Activated effector memory CD4-positive, alpha-beta T cell treated with anti-CD3 and anti-CD28 coated beads, Interleukin-2, amount 50 U/mL, for 16 hours (primary cell): ENCODE measurements around the gene LRIT2.
"Not testable (repeated sequence)": the region's sequence is repeated elsewhere in the genome, so short reads cannot be mapped to it uniquely, and the experiment has no call there.

Experiments used
- DNase-seq: peaks from one replicate; pipeline ENCODE4 v3.0.0-alpha.2; 2020

LRIT2 gene

DNA sequence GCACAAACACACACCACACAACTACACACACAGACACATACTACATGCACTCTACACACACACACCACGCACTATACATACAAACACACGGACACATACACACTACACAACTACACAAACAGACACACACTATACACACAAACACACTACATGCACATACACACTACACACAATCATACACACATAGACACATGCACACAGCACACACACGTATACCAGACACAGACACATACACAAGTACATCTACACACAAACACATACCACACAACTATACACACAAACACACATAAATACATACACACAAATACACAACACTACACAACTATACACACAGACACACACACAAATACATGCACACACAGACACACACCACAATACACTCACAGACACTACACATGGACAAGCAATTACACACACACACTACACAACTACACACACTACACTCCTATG, 47.2 kb downstream of the LRIT2 start:
- DNase-seq, result no peak

DNA sequence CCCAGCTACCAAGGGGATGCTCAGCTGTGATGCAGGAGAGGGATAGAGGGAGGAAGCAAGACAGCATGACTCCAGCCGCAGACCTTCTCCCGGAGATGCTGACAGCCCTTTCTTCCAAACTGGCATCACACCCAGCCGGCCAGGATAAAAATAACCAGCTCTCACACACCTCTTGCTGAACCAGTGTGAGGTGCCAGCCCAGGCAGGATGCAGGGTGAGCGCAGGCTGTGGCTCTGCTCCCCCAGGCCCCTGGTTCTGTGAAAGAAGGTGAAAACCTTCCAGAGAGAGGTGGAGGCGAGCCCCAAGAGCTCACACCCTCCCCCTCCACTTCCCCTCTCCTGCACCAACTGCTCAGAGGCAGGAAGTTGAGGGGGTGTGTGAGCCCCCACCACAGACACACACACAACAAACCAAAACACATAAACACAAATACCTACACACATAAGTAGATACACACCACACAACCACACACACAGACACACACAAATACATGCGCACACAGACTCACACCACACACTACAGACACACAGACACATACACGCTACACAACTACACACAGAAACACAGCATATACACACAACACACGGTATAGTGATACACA, 47.7 kb downstream of the LRIT2 start:
- DNase-seq, result no peak

DNA sequence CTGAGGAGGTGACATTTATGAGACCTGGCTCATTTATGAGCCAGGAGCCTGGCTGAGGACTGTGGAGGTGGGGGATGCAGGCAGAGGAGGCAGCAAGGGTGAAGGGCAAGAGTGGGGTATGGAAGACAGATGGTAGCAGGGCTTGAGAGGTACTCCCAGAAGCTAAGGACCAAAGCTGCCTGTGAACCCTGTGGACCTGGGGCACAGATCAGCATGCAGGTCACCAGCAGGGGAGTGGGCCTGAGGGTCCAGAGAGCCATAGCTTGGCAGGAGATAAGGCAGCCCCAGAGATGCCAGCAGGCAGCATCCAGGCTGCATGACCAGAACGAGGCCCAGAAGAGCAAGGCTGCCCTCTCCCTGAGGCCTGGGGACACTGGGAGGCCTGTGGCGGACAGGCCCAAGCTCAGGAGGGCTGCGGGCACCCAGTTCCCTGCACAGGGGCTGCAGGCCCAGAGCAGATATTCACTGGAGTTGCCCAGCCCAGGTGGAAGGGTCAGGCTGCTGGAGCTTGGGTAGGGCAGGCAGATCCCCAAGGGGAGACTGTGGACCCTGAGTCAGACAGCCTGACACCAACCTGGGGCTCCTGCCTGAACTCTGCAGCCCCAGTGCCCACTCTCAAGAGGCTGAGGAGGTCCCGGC, 48.4 kb downstream of the LRIT2 start:
- DNase-seq, result no peak

DNA sequence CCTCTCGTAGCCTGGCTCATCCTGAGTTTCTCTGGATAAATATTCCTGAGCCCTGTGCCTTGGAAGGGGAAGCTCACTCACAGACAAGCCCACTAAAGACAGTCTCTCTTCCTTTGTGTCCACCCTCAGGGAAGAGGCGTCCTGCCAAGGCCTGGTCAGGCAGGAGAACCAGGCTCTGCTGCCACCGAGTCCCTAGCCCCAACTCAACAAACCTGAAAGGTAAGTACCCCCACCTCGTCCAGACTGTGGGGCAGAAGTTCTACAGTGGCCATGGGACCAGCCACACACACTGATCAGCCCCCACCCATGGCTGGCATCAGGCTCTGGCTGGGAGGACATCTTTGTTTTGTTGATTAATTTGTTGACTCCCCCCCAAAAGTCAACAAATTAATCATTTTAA, 49.0 kb downstream of the LRIT2 start:
- no peak for DNase-seq

DNA sequence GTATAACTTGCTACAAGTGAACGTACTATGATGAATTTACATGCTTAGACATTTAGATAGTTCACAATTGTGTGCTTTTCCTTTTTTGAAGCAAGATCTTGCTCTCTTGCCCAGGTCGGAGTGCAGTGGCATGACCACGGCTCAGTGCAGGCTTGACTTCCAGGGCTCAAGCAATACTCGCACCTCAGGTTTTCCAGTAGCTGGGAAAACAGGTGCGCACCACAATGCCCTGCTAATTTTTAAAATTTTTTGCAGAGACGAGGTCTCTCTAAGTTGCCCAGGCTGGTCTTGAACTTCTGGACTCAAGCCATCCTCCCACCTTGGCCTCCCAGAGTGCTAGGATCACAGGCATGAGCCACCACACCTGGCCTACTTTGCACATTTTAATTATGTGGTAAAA, 49.9 kb downstream of the LRIT2 start:
- no peak for DNase-seq

DNA sequence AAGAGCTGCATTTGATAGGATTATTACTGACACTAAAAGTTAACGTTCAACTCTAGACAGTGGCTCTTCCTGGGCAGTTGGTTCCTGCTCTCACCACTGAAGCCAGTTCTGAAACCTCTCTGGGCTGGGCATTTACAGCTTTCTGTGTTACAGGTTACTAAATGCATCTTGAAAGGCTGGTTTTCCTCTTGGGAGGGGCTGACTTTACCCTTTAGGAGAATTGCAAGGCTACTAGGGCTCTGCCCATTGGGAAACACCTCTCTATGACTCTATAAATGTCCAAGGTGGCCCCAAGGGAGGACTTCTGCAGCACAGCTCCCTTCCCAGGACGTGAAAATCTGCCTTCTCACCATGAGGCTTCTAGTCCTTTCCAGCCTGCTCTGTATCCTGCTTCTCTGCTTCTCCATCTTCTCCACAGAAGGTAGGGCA, 51.8 kb downstream of the LRIT2 start, which contains the start of gene GPR15LG:
GPR15LG (plus strand) TSS at position 301 of the 429 bp plus-strand sequence; CDS start at position 352, 51 bp downstream.
- no peak for DNase-seq

DNA sequence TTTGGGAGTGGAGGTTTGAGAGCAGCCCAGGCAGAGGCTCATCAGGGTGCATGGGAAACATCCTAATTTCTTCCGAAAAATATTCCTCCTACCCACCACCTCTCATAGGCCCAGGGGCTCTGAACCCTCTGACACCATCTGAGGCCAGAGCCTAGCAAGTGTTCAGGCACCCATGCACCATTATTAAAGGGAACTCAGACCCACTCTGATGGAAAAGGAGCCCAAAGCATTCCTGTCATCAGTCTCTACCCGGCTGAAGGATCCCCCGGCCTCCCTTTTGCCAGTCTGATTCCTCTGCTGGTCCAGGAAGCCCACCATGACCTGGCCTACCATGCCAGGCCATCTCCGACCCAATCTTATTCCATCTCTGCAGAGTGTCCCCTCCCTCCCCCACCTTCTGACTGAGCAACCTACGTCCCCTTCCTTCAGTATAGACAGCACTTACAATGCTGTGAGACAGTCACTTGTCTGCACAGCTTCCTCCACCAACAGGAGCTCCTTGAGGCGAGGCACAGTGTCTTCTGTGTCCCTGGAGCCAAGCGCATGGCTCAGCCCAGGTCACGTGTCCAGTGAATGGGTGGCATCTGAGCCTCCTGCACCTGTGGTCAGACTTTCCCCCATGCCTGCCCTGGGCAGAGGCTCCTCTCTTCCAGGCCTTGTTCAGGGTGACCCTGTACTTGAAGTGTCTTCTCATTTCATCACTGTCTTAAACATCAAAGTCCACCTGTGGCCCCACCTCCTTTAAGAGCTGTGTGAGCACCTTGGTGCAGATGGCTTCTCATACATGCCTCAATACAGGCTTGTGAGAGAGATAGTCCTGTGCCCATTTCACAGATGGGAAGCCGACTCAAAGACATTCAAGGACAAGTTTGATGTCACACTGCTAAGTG, 52.6 kb downstream of the LRIT2 start:
- no peak for DNase-seq

DNA sequence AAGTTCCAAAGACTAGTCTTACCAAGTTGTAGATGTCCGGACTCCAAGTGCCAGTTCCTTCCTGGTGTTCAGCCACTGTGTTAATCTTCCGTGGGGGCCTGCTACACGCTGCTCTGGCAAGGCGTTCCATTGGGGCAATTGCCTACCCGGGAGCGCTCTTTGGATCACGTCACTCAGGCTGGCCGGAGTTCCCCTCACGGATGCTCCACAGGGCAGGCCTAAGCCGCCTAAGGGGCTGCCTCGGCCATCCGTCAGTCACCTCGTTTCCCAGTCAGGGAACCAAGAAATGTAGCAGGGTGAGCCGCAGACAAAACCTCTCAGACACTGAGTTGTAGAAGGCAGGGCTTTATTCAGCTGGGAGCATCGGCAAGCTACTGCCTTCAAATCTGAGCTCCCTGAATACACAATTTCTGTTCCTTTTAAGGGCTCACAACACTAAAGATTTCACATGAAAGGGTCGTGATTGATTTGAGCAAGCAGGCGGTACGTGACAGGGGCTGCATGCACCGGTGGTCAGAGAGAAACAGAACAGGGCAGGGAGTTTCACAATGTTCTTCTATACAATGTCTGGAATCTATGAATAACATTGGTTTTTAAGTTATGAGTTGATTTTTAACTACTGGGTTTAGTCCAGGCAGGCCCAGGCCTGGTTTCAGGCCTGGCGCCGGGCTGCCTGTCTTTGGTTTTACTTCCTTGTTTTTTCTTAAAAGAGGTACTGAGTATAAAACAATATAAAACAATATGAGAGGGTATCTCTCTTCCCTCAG, 53.5 kb downstream of the LRIT2 start:
- not testable (repeated sequence) for DNase-seq

DNA sequence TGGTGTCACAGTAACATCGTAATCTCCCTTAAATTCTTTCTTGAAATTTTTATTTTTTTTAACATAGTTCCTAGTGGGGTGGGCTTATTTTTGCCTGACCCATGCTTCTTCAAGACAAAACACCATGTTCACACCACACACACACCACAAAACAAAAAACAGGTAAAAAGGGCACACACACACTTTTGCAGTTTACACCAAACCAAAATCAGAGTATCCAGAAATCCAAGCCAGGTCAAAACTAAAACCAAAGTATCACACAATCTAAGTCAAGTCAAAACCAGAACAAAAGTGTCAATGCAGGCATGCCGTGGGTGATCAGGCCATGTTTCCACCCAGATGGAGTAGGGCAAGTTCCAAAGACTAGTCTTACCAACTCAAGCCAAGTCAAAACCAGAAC, 54.1 kb downstream of the LRIT2 start:
- not testable (repeated sequence) for DNase-seq
